Jurkat, Clone E6-1 (cell line): Measurements from ENCODE around the gene SERPINA1.
"Not testable (repeated sequence)": the region's sequence is repeated elsewhere in the genome, so short reads cannot be mapped to it uniquely, and the experiment has no call there.

Experiments
- DNase-seq: peaks from one replicate; pipeline ENCODE4 v3.0.0-alpha.2; 2011; ENCODE audit warnings: low read depth, low spot score
- H3K4me3 ChIP-seq: 2 replicates; pipeline ENCODE4 v1.5.1; 2011; ENCODE audit warnings: mild to moderate bottlenecking, low read length, control low read depth, moderate library complexity

Gene SERPINA1

GRCh38 chr14:94357166-94357565 lies 31.2 kb downstream of the SERPINA1 start:
- no peak for DNase-seq
- H3K4me3 ChIP-seq, result no peak overlapping the region

- H3K4me3 ChIP-seq, result no peak overlapping the region
- DNase-seq, result no peak
Observed at GRCh38 chr14:94356379-94357056, 31.9 kb downstream of the SERPINA1 start.

GRCh38 chr14:94355191-94355794 lies 33.1 kb downstream of the SERPINA1 start:
- H3K4me3 ChIP-seq, result no peak overlapping the region
- no peak for DNase-seq

- DNase-seq, result no peak
- no peak overlapping the region for H3K4me3 ChIP-seq
Observed at GRCh38 chr14:94354638-94355185, 33.7 kb downstream of the SERPINA1 start.

- DNase-seq, H3K4me3 ChIP-seq: not testable (repeated sequence)
Observed at GRCh38 chr14:94354190-94354589, 34.2 kb downstream of the SERPINA1 start.

- DNase-seq, result no peak
- H3K4me3 ChIP-seq, result no peak overlapping the region
Observed at GRCh38 chr14:94349276-94349675, 39.1 kb downstream of the SERPINA1 start.

- DNase-seq, result no peak
- H3K4me3 ChIP-seq, result no peak overlapping the region
Observed at GRCh38 chr14:94348836-94349235, 39.6 kb downstream of the SERPINA1 start.

- H3K4me3 ChIP-seq, result no peak overlapping the region
- no peak for DNase-seq
Observed at GRCh38 chr14:94346841-94347240, 41.6 kb downstream of the SERPINA1 start.

GRCh38 chr14:94346065-94346786 lies 42.2 kb downstream of the SERPINA1 start:
- not testable (repeated sequence) for DNase-seq, H3K4me3 ChIP-seq

- no peak overlapping the region for H3K4me3 ChIP-seq
- DNase-seq, result no peak
Observed at GRCh38 chr14:94345344-94346064, 42.9 kb downstream of the SERPINA1 start.

- H3K4me3 ChIP-seq, result no peak overlapping the region
- DNase-seq, result no peak
Observed at GRCh38 chr14:94344389-94344788, 44.0 kb downstream of the SERPINA1 start.

- no peak overlapping the region for H3K4me3 ChIP-seq
- no peak for DNase-seq
Observed at GRCh38 chr14:94343238-94344005, 45.0 kb downstream of the SERPINA1 start.

GRCh38 chr14:94342334-94342934 lies 46.0 kb downstream of the SERPINA1 start:
- H3K4me3 ChIP-seq, result no peak overlapping the region
- no peak for DNase-seq

GRCh38 chr14:94341656-94342333 lies 46.6 kb downstream of the SERPINA1 start:
- no peak for DNase-seq
- H3K4me3 ChIP-seq, result no peak overlapping the region

- no peak for DNase-seq
- no peak overlapping the region for H3K4me3 ChIP-seq
Observed at GRCh38 chr14:94340533-94340932, 47.9 kb downstream of the SERPINA1 start.

GRCh38 chr14:94338023-94338422 lies 50.4 kb downstream of the SERPINA1 start:
- no peak for DNase-seq

GRCh38 chr14:94337274-94337673 lies 51.1 kb downstream of the SERPINA1 start:
- no peak overlapping the region for H3K4me3 ChIP-seq
- no peak for DNase-seq

More at GRCh38 chr14:94338023-94338422, 50.4 kb downstream of the SERPINA1 start:
- H3K4me3 ChIP-seq, result no peak overlapping the region

GRCh38 chr14:94334872-94335271 lies 53.5 kb downstream of the SERPINA1 start:
- no peak for DNase-seq
- H3K4me3 ChIP-seq, result no peak overlapping the region
